NCI-H1417 treated with DMSO at 0.1 percent for 48 hours (cell line): ENCODE results near the gene LAMB3.

Experiments
- DNase-seq: peaks from one replicate; lab custom pipeline; 2025; lab: John Stamatoyannopoulos, UW

LAMB3 gene

GRCh38 chr1:209661071-209661470 lies 8.8 kb upstream of the LAMB3 start:
- DNase-seq: no peak

- DNase-seq: no peak
These were observed 7.7 kb upstream of the LAMB3 start for GRCh38 chr1:209659909-209660308.

GRCh38 chr1:209657918-209658317 lies 5.7 kb upstream of the LAMB3 start:
- DNase-seq: no peak

- no peak for DNase-seq
These were observed 5.1 kb upstream of the LAMB3 start for GRCh38 chr1:209657140-209657879.

- DNase-seq: no peak
These were observed 3.4 kb upstream of the LAMB3 start for GRCh38 chr1:209655411-209656231.

- no peak for DNase-seq
These were observed 1.7 kb upstream of the LAMB3 start for GRCh38 chr1:209653915-209654351.

- DNase-seq: no peak
These were observed 712 bp upstream of the LAMB3 start for GRCh38 chr1:209652873-209653401.

- DNase-seq: no peak
These were observed 1.1 kb downstream of the LAMB3 start for GRCh38 chr1:209651138-209651587.

- DNase-seq: no peak
These were observed 1.8 kb downstream of the LAMB3 start for GRCh38 chr1:209650454-209650853.

GRCh38 chr1:209648931-209649776 lies 3.1 kb downstream of the LAMB3 start:
- DNase-seq: no peak

- DNase-seq: no peak
These were observed 3.9 kb downstream of the LAMB3 start for GRCh38 chr1:209648346-209648745.

- DNase-seq: no peak
These were observed 5.1 kb downstream of the LAMB3 start for GRCh38 chr1:209647156-209647555.

GRCh38 chr1:209646558-209646957 lies 5.7 kb downstream of the LAMB3 start:
- DNase-seq: no peak

GRCh38 chr1:209645574-209646452 lies 6.4 kb downstream of the LAMB3 start:
- DNase-seq: no peak

- DNase-seq: no peak
These were observed 8.8 kb downstream of the LAMB3 start for GRCh38 chr1:209643285-209644020.

GRCh38 chr1:209642816-209643215 lies 9.4 kb downstream of the LAMB3 start:
- no peak for DNase-seq

- no peak for DNase-seq
These were observed 10.4 kb downstream of the LAMB3 start for GRCh38 chr1:209641832-209642172.

- no peak for DNase-seq
These were observed 16.4 kb downstream of the LAMB3 start for GRCh38 chr1:209635850-209636249.

GRCh38 chr1:209634005-209634737 lies 18.1 kb downstream of the LAMB3 start:
- no peak for DNase-seq
